Activated CD8-positive, alpha-beta memory T cell treated with anti-CD3 and anti-CD28 coated beads, Interleukin-2, amount 50 U/mL, for 1 hour (primary cell): ENCODE measurements around the gene AFAP1L1.

Experiments used
- DNase-seq: peaks from one replicate; pipeline ENCODE4 v3.0.0-alpha.2; 2020; ENCODE audit errors: extremely low read depth

AFAP1L1 gene

DNA sequence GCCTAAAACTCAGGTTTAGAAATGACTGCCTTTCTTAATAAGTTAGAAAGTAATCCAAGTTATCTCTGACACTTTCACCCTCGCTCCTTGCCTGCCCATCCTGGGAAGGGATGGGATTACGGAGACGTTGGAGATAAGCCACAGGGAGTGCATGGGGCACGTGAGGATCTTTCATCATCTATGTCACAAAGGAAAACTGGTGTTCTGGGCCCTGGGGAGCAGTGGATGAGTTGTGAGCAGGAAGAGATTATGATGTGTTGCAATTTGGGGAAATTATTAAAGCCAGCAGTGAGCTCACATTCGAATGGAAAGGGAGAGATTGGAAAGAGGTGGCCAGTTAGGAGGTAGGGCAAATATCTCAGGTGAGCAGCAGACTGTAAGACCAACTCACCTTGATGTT lies 12.8 kb downstream of the AFAP1L1 start:
- no peak for DNase-seq

DNA sequence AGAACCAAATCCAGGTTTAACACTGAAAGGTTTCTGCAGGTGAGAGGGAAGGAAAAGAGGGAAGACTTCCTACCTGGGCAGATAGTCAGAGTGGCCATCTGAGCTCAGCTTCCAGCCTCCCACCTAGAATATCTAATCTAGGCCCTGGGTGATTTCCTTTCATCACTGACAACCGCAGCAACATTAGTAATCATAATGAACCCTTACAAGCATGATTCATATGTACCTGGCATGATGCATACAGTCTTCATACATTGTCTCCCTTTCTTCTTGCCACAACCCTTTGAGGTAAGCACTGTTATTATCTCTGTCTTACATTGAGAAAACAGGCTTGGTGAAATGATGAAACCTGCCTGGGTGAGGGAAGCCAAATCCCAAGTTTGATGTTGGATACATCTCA lies 13.5 kb downstream of the AFAP1L1 start:
- DNase-seq = no peak

DNA sequence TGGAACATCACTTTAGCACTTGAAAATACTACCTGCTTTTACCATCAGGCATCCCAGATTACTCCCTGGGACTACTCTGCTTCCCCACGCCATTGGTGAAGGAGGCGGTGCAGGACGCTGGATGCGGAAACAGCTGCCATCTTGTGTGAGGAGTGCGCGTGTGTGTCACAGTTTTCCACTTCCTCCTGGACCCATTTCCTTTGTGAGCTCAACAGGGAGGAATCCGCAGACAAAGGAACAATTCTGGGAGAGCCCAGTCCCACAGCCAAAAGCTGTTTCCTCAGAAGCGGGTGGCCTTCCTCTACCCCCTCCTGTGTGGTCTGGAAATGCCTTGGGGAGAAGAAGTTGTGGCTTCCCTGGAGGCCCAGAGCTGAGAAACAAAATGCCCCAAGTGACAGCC lies 16.8 kb downstream of the AFAP1L1 start:
- no peak for DNase-seq

DNA sequence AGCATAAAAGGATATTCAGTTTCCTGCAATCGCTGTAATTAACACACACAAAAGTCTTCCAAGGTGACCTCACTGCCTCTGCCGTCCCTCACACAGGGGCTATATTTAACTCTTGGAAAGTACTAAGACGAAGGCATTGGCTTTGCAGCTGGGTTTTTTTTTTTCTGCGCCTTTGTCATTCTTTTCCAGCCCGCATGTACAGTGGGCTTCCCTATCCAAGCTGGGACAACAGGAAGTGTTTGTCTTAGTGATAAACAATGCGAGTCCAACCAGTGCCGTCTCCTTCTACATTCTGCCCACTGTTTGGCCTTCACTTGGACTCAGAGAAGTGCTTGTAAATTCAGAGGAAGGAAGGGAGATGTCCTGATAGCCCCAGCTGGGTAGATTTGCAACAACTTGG lies 17.6 kb downstream of the AFAP1L1 start:
- no peak for DNase-seq

DNA sequence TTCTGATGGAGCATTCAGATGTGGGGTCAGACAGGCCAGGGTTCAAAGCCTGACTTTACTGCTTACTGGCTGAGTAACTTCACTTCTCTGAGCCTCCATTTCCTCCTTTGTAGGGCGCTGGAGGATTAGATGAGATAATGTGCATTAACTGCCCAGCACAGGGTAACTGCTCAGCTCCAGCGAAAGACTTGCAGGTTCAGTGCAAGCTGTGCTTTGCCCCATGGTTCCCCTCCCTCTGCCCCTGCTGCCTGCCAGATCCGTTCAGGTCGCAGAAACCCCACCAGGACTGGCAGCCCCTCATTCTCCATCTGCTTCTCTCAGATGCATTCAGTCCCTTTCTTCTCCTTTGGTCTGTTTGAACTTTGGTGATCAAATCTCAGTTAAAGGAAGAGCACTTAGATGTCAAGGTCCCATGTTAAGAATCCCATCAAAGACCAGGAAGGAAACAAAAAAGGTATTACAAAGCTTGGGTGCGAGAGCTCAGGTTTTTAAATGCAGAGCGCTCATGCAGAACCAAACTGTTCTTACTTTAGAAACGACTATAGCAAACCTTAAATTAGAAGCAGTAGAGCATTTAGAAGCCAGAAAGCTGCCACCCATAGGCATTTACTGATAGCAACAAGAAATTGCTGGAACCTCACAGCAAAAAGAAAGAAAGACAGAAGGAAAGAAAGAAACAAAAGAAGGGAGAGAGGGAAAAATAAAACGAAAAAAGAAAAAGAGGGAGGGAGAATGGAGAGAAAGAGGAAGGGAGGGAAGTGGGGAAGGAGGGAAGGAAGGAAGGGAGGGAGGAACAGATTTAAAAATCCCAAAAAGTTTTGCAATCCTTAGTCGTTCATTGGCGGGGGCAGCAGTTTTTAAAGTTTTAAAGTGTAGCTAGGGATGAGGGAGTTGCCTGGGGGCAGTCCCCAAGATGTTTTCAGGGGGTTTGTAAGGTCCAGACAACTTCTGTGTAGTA lies 23.5 kb downstream of the AFAP1L1 start:
- no peak for DNase-seq

DNA sequence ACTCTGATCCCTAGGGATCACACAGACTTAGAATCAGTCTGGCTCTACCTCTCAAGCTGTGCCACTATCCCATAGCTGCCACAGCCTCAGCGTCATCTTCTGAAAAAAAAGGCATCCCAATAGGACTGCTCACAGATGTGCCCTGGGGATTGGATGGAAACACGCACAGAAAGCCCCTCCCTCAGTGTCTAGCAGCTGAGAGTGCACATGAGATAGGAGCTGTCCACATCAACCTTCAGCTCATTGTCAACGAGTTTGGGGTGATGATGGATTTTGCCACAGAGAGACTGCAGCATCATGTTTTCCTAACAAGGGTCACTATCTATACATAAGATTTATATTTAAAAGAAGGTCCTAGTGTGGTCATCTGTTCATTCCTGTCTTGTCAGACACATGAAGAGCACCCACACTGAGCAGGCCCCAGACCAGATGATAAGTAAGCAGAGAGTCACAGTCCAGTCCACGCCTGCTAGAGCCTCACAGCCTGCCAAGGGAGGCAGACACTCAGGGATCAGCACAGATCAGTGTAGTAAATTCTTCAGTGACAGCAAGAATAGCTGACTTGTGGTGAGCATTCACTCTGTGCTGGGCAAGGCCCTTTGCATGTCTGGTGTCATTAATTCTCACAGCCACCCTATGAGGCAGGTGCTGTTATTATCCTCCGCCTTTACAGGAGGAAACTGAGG lies 25.8 kb downstream of the AFAP1L1 start:
- DNase-seq = no peak

DNA sequence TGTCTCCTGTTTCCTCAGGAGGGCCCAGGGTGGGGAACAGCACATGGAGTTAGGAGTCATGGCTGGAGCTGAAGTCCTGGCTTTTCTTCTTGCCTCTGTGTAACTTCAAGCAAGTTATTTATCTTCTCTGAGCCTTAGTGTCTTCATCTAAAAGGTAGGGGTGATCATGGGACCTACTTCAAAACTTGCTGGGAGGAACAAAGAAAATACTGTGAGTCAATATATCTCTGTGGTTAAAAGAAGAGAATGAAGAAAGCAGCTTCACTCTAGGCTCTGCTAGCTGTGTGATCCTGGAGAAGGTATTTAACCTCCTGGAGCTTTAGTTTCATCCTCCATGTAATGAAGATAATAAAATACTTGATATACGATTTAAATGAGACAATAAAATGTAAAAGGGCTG lies 26.5 kb downstream of the AFAP1L1 start:
- DNase-seq = no peak

DNA sequence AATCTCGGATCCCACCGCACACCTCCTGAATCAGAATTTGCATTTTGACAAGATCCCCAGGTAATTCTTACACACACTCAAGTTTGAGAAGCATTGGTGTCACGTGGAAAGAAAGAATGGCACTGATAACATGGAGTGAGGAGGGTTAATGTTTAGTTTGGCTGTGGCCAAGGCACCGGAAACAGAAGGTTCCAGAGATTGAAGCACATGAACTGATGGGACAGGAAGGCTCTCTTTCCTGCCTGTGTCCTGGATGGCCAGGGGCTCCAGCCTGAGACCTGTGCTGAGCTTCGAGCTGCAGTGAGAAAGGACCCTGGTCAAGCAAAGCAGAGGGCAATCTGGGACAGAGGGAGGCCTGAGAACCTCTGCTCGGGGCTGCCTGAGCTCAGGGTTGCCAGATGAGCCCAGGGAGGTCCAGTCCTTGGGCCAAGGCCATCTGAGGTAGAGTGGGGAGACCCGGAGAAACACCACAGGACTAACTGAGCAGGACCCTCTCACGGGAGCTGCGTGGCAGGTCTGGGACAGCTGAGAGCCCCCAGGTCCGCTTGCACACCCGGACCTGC lies 27.3 kb downstream of the AFAP1L1 start:
- no peak for DNase-seq

DNA sequence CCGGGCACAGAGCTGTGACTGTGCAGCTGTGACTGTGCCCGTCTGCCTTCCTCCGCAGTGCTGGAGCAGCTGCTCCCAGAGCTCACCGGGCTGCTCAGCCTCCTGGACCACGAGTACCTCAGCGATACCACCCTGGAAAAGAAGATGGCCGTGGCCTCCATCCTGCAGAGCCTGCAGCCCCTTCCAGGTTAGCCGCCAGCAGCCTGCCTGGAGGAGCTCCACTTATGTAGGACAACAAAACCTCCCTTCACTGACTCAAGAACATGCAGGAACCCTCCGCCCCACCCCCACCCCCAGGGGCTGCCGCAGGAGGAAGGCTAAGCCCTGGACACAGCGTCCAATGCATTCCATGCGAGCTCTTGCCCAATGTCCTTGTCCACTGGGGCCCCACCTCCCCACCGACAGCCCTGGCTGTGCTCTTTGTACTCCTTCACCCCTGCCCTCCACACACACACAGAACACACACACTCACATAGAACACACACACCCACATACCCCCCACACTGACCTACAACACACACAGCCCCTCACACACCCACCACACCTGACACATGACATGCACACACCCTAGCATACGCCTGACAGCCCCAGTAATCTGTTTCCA lies 27.9 kb downstream of the AFAP1L1 start:
- DNase-seq = no peak

DNA sequence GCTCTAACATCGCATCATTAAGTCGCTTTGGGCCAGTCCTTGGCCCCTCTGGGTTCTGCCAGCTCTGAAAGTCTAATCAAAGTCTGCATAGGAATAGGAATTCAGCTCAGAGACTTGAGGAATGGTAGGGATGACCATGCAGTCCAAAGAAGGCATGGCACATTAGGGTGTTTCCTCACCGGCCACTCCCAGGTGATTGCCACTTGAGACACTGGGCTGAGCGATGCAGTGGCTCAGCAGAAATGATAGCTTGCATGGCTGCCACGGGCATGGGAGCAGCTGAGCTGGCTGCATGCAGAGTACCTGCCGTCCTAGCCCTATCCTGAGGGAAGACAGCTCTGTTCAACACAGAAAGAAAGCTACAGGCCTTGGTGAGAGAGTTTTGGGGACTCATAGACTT lies 28.8 kb downstream of the AFAP1L1 start:
- DNase-seq = no peak

DNA sequence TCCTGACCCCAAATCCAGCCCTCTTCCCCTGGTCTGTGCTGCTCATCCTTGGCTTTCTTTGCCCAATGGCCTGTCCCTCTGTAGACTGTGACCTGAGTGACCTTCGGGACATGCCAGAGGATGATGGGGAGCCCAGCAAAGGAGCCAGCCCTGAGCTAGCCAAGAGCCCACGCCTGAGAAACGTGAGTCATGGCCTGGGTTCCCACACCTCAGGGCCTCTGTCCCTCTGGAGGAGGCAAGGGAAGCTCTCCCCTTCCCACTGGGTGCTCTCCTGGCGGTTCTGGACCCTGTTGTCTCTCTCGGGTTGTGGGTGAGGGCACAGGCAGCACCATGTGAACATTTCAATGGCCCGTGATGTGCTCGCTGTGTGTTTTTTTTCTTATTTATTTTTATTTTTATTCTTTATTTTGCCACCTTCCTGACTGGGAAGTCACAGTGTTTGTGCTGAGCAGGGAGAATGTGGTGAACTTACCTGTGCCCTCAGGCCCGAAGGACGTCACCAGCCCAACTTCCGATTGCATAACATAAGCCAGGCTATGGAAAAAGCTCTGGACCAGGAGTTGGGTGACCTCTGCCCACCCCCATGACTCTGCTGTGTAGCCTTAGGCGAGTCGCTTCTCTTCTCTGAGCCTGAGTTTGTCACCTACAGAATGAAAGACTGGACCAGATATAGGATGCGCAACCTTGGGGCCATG lies 29.5 kb downstream of the AFAP1L1 start:
- no peak for DNase-seq

DNA sequence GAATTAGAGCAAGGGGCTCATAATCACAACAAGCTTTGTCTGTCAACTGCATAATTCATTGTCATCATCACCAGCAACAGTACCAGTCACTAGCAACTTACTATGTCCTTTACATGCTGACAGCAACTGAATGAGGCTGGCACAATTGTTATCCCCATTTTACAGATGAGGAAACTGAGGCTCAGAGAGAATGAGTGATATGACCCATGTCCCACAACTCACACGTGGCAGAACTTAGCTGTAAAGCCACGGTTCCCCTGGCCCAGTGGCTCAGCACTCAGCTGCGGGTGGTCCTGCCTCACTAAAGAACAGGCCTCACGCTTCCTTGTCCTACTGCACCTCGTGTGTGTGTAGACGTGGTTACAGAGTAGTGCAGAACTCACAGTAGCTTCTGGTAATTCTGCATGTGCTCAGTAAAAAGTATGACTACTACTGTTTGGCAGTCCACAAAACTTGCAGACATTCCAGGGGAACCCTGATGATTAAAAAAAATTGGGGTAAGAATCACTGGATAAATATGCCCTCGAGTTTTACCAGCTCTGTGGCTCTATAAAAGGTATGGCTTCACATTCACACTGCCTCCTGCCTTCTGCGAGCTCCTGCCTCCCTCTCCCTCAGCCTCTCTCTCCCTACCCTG lies 30.2 kb downstream of the AFAP1L1 start:
- no peak for DNase-seq

DNA sequence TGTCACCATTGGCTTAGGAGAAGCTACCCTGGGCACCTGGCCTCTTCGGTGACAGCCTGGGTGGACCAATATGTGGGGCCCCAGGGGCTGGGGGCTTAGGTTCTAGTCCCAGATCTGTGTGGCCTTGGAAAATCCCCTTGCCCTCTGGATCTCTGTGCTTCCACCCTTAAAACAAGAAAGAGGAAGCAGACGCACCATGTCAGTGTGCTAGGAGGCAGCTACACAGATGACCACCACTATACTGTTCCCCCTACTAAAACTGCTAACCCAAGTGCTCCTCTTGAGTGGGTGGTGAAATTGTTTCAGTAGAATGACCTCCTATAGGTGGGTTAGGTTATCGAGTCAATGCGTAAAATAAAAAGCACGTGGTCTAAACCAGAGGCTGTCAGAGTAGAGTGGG lies 31.0 kb downstream of the AFAP1L1 start:
- no peak for DNase-seq

DNA sequence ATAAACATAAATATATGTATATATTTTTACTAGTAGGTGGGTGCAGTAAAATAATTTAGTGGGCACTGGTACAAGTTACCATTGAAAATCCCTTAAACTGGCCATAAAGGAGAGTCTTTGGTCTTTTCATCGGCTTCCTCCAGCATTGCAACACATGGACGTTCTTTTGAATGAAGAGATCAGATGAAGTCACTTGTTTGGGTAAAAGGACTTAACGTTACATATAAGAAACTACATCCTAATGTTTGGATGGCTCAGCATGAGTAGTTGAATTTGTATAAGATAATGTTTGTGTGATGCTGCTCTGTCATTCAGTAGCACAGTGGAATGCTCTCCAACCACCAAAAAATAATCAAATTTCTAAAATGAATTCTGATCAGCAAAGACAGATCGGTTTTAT lies 31.6 kb downstream of the AFAP1L1 start:
- no peak for DNase-seq

DNA sequence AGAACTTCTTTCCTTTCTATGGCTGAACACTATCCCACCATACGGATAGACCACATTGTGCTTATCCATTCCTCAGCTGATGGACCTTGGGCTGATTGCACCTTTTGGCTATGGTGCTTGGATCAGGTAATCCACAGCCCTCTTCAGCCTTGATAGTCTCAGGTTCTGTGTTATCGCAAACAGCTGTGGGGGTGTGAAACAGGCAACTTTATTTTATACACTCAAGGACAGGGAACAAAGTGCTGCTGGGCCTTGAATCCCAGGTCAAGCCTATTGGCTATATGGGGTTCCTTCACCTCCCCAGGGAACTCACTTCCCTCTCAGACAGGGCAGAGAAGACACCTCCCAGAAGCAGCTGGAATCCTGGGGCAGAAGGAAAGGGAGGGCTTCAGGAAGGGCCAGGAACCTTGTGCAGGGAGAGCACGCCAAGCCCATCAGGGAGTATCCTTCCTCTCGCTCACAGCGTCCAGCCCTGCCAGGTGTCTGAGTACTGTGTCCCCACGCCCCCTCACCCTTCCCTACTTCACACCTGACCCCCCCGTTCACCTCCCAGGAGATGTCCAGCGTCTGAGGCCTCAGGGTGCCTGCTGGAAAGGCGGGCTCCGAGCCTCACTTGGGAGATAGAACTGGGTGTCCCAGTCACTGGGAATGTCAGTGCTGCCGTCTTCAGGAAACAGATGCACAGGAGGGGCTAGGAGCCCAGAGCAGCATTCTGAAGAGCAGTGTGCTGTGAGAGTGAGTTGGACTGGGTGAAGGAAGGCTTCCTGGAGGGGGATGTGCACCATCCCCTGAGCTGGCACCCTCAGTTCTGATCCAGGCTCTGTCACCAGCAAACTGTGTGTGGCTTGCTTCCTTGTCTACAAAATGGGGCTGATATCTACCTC lies 32.8 kb downstream of the AFAP1L1 start:
- no peak for DNase-seq

DNA sequence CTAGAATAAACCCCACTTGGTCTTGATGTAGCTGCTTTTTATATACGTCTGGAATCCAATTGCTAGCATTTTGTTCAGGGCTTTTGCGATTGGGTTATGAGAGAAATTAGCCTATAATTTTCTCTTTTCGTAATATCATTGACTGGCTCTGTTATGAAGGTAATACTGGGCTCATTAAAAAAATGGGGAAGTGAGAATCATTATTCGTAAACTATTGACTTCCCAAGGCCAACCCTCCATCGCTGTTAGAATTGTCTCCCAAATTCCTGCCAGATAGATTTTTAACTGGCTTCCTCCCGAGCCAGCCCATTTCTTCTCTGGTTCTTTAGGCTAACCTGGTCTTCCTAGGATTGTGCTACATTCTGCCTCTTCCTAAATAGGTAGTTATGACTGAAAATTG lies 37.7 kb downstream of the AFAP1L1 start:
- no peak for DNase-seq

DNA sequence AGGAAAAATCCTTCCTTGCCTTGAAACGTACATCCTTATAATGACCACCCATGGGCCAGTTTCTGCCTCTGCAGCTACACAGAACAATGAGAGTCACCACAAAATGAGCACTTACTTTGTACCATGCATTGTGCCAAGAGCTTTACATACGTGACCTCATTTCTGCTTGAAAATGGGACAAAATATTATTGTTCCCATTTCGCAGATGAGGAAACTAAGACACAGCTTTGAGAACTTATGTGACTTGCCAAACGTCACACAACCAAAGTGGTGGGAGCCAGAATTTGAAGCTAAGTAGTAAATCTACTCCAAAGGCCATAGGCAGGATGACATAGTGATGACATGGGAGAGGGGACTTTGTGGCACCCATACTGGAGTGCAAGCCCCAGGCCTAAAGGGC lies 38.8 kb downstream of the AFAP1L1 start:
- no peak for DNase-seq

DNA sequence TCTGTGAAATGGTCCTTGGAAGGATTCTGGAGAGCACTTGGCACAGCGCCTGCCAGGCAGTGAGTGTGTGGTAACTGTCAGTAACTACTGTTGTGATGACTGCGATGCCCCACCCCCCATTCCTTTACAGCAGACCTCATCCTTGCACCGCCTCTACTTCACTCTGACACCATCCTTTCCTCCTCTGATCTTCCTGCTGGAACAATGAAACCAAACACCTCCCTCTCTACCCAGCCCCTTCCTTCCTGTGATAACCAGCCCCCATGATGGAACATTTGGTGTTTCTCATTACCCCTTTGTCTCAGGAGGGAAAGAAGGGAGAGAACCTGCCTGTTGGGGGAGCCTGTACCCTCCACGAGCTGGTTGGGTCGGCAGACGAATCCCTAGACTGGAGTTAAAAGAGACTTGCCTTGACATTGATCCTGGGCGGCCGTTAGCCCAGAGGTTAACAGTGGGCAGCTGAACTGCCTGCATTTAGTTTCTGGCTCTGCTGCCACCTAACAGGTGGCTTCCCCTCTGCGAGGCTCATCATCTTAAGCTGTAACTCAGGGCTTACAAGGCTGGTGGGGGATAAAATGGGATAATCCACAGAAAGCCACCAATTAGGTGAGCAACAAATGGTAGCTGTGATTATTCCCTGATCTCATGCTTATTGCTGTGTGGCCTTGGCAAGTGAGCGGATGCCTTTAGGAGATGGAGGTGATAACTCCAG lies 39.4 kb downstream of the AFAP1L1 start:
- DNase-seq = no peak

DNA sequence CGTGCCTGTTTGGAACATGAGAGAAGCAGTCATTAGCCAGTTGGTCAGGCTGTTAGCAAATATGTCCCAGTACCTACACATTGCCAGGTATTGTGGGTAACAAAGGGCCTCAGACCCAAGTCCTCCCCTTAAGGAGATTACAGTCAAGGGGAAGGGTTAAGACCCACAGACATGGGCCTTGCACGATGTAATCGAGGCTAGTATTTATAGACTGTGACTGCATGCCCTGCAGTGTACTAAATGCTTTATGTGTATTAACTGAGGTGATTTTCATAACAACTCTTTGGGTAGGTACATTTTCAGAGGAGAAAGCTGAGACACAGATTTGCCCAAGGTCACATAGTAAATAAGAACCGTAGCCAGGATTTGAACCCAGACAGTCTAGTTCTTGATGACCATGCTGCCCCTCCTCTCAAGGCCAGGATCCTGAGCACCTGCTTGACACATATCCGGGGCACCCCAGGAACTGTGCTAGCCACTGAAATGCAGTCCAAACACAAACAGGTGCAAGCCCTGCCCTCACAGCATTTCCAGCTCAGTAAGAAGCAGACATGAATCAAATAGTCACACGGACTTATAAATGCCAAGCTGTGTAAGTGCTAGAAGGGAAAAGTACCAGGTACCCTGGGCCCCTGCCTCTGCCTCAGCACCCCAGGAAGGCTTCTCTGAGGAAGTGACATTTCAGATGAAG lies 41.6 kb downstream of the AFAP1L1 start:
- DNase-seq = no peak
